Smooth muscle cell (in vitro differentiated cells): ENCODE data around the gene CLCA2. TPM values are rescaled to one million over a fixed set of nuclear protein-coding genes. Genes with fewer than 3 reads are reported as not detected.

Source experiments
- DNase-seq: peaks from one replicate; lab custom pipeline; 2025; ENCODE audit not compliant: unreplicated experiment; lab: John Stamatoyannopoulos, UW
- H2AFZ ChIP-seq: fragments of 200-600 bp; sonication (generic); 2 replicates; pipeline ENCODE4 v1.6.0; 2016; ENCODE audit warnings: antibody characterized with exemption, low read depth, mild to moderate bottlenecking
- H3F3A ChIP-seq: fragments of 200-600 bp; sonication (generic); 2 replicates; pipeline ENCODE4 v1.6.0; 2017; ENCODE audit warnings: antibody characterized with exemption, low read depth
- H3K27ac ChIP-seq: fragments of 200-600 bp; sonication (generic); 2 replicates; pipeline ENCODE4 v1.5.1; 2016; ENCODE audit warnings: low read depth, mild to moderate bottlenecking
- H3K27me3 ChIP-seq: fragments of 200-600 bp; sonication (generic); 2 replicates; pipeline ENCODE4 v1.6.1; 2016; ENCODE audit warnings: low read depth, mild to moderate bottlenecking
- H3K36me3 ChIP-seq: fragments of 200-600 bp; sonication (generic); 2 replicates; pipeline ENCODE4 v1.5.1; 2016; ENCODE audit warnings: low read depth
- H3K4me1 ChIP-seq: fragments of 200-600 bp; sonication (generic); 2 replicates; pipeline ENCODE4 v1.5.1; 2016; ENCODE audit warnings: low read depth
- H3K4me2 ChIP-seq: fragments of 200-600 bp; sonication (generic); 2 replicates; pipeline ENCODE4 v1.6.0; 2016; ENCODE audit warnings: mild to moderate bottlenecking
- H3K4me3 ChIP-seq: fragments of 200-600 bp; sonication (generic); 2 replicates; pipeline ENCODE4 v1.5.1; 2016; ENCODE audit warnings: mild to moderate bottlenecking
- H3K79me2 ChIP-seq: fragments of 200-600 bp; sonication (generic); 2 replicates; pipeline ENCODE4 v1.6.0; 2016; ENCODE audit warnings: low read depth, mild to moderate bottlenecking
- H3K9ac ChIP-seq: fragments of 200-600 bp; sonication (generic); 2 replicates; pipeline ENCODE4 v1.6.0; 2016; ENCODE audit warnings: low read depth
- H3K9me3 ChIP-seq: fragments of 200-600 bp; sonication (generic); replicated peaks from 2 replicates; pipeline ENCODE4 v1.5.1; 2016; ENCODE audit warnings: low read depth
- H4K20me1 ChIP-seq: fragments of 200-600 bp; sonication (generic); 2 replicates; pipeline ENCODE4 v1.6.0; 2016; ENCODE audit warnings: low read depth
- CTCF ChIP-seq: fragments of 200-600 bp; sonication (generic); IDR thresholded peaks from 2 replicates; pipeline ENCODE4 v1.5.1; 2017; ENCODE audit warnings: borderline replicate concordance, mild to moderate bottlenecking, antibody characterized with exemption; ENCODE audit not compliant: insufficient read depth, poor library complexity, severe bottlenecking
- WGBS: methylation state at CpG from one replicate; pipeline ENCODE4 v1.1.7; 2016; ENCODE audit warnings: low lambda C conversion rate; 5-methylcytosine and 5-hydroxymethylcytosine counted together
- polyA plus RNA-seq: library from polyadenylated mRNA; unstranded; fragments of >200 nt; fragmentation: Nextera tagmentation; extraction: Ambion mirVana; gene quantifications from 2 replicates; pipeline ENCODE4 v1.2.1, GENCODE V29; 2016
- total RNA-seq: library from RNA; depleted of rRNA; stranded (reverse); fragments of >200 nt; gene quantifications from 2 replicates; pipeline ENCODE4 v1.2.3, GENCODE V29; 2014

The CLCA2 gene
- total and polyA plus RNA-seq, 2 experiments from 2014 or later, result 1.00 to 24.2 TPM

GRCh38 chr1:86487131-86487810, 63.3 kb downstream of the CLCA2 start:
- Histone ChIP-seq H4K20me1 (no peaks in the 10 kb centered on the region), H3K4me2 (no peak overlapping the region), H3K9ac (no peak overlapping the region), H3K79me2 (no peaks in the 10 kb centered on the region), H3K4me3 (no peak overlapping the region), H3K27me3 (no peaks in the 10 kb centered on the region), H3K9me3 (no peaks in the 10 kb centered on the region), H3F3A (no peaks in the 10 kb centered on the region), H3K36me3 (no peaks in the 10 kb centered on the region), H3K27ac (no peak overlapping the region), H3K4me1 (no peaks in the 10 kb centered on the region), H2AFZ (no peak overlapping the region)
- DNase-seq, result no peak
- no peak for TF ChIP-seq CTCF
- 25% methylated on average over 4 of the region's 4 CpGs for WGBS

- H3K9ac ChIP-seq, result no peak overlapping the region
- H3K27me3 ChIP-seq, result no peaks in the 10 kb centered on the region
- H3K4me3 ChIP-seq, result no peak overlapping the region
- H3K4me2 ChIP-seq, result no peak overlapping the region
- no peaks in the 10 kb centered on the region for H3K9me3 ChIP-seq
- H4K20me1 ChIP-seq, result no peaks in the 10 kb centered on the region
- H3K4me1 ChIP-seq, result no peaks in the 10 kb centered on the region
- no peak overlapping the region for H2AFZ ChIP-seq
- TF ChIP-seq CTCF, result no peak
- H3K79me2 ChIP-seq, result no peaks in the 10 kb centered on the region
- no peaks in the 10 kb centered on the region for H3K36me3 ChIP-seq
- DNase-seq, result no peak
- no peak overlapping the region for H3K27ac ChIP-seq
- no peaks in the 10 kb centered on the region for H3F3A ChIP-seq
- 96% methylated on average over 4 of the region's 4 CpGs for WGBS
Measured at GRCh38 chr1:86487811-86488141, 63.8 kb downstream of the CLCA2 start.

GRCh38 chr1:86489242-86489878, 65.4 kb downstream of the CLCA2 start:
- Histone ChIP-seq H3K4me1 (no peaks in the 10 kb centered on the region), H3K4me2 (no peak overlapping the region), H3K9ac (no peak overlapping the region), H3F3A (no peaks in the 10 kb centered on the region), H3K36me3 (no peaks in the 10 kb centered on the region), H2AFZ (no peak overlapping the region), H3K27ac (no peak overlapping the region), H3K27me3 (no peaks in the 10 kb centered on the region), H3K4me3 (no peak overlapping the region), H4K20me1 (no peaks in the 10 kb centered on the region), H3K9me3 (no peaks in the 10 kb centered on the region), H3K79me2 (no peaks in the 10 kb centered on the region)
- no peak for TF ChIP-seq CTCF
- 87% methylated on average over 2 of the region's 2 CpGs for WGBS
- DNase-seq, result no peak
